Osteoblast (primary cell): Measurements from ENCODE around the gene POC1B. TPM values are rescaled to one million over a fixed set of nuclear protein-coding genes. Genes with fewer than 3 reads are reported as not detected.
A peak's percentile ranks its signal among the peaks of the same experiment; 100 is the strongest.

Source experiments
- DNase-seq: peaks from one replicate; pipeline ENCODE4 v3.0.0; 2011; ENCODE audit warnings: low spot score, mixed read lengths; ENCODE audit not compliant: insufficient read length; ENCODE audit errors: missing footprints
- H2AFZ ChIP-seq: 2 replicates; pipeline ENCODE4 v1.6.0; 2011; ENCODE audit warnings: mild to moderate bottlenecking, low read length
- H3K27ac ChIP-seq: 2 replicates; pipeline ENCODE4 v1.5.1; 2011; ENCODE audit warnings: mild to moderate bottlenecking, low read depth, low read length, moderate library complexity
- H3K27me3 ChIP-seq: 2 replicates; pipeline ENCODE4 v1.6.0; 2012; ENCODE audit warnings: mild to moderate bottlenecking, control low read depth, inconsistent platforms, low read length, moderate library complexity; ENCODE audit not compliant: insufficient read depth
- H3K36me3 ChIP-seq: 2 replicates; pipeline ENCODE4 v1.5.1; 2011; ENCODE audit warnings: mild to moderate bottlenecking, low read length, control low read depth, moderate library complexity; ENCODE audit not compliant: insufficient read depth
- H3K4me1 ChIP-seq: 2 replicates; pipeline ENCODE4 v1.5.1; 2011; ENCODE audit warnings: mild to moderate bottlenecking, low read length, control low read depth, moderate library complexity; ENCODE audit not compliant: insufficient read depth
- H3K4me2 ChIP-seq: 2 replicates; pipeline ENCODE4 v1.6.0; 2011; ENCODE audit warnings: mild to moderate bottlenecking, low read length; ENCODE audit not compliant: insufficient read depth
- H3K4me3 ChIP-seq: fragments of 200-600 bp; sonication (generic); 3 replicates; pipeline ENCODE4 v1.5.1; 2012; ENCODE audit warnings: mild to moderate bottlenecking, low read length, inconsistent platforms; ENCODE audit not compliant: insufficient read depth
- H3K79me2 ChIP-seq: 2 replicates; pipeline ENCODE4 v1.6.0; 2012; ENCODE audit warnings: mild to moderate bottlenecking, low read length, control low read depth, inconsistent platforms; ENCODE audit not compliant: insufficient read depth
- H3K9me3 ChIP-seq: 2 replicates; pipeline ENCODE4 v1.5.1; 2011; ENCODE audit warnings: low read depth, low read length, control low read depth
- H4K20me1 ChIP-seq: 2 replicates; pipeline ENCODE4 v1.6.0; 2012; ENCODE audit warnings: mild to moderate bottlenecking, low read length, control low read depth; ENCODE audit not compliant: insufficient read depth
- total RNA-seq: library from RNA; depleted of rRNA; stranded (reverse); fragments of >200 nt; gene quantifications from 2 replicates; pipeline ENCODE4 v1.2.3, GENCODE V29; 2012
- TF ChIP-seq, protein P1 (sequence below): IDR thresholded peaks from 2 replicates; pipeline ENCODE4 v1.5.1; 2011; ENCODE audit warnings: mild to moderate bottlenecking, low read depth, low read length, moderate library complexity; ENCODE audit errors: extremely low read depth

POC1B gene
- total RNA-seq, 1 donor: 10.9 TPM

DNA sequence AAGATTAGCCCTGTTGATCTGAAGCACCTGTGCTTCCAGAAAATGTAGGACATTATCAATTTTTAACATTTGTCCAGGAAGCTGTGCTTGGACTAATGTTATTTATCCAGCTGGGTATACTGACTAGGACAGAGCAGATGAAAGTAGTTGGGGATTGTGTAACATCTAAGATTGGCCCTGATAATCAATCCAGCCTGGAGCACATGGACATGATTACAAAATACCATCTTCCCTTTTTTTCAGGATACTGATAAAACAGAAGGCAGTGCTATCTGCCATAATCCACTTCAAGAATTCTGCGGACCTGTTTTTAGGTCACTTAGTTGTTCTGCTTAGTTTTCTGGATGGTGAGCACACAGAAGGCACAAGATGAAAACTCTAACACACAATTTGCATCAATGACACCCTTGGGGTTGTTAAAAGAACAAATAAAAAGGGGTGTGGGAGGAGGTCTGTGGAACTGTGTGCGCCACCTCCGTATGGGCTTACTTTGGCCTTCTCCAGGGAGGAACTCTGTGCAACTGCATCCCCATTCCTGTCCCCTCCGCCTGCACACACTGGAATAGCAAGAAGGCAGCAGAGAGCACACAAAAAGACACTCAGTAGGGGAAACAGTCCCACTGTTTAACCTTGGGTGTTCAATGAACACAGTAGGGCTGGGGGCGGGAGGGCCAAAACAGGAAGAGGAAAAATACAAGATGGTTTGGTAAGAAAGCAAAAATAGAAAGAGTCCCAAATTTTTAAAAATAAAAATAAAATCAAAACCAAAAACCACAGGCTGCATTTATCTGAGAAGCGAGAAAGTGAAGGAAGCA, 142.4 kb downstream of the POC1B start:
- no peak for DNase-seq
- Histone ChIP-seq H2AFZ (peak overlapping the region; percentile 13), H3K27ac (peak overlapping the region; percentile 68)

DNA sequence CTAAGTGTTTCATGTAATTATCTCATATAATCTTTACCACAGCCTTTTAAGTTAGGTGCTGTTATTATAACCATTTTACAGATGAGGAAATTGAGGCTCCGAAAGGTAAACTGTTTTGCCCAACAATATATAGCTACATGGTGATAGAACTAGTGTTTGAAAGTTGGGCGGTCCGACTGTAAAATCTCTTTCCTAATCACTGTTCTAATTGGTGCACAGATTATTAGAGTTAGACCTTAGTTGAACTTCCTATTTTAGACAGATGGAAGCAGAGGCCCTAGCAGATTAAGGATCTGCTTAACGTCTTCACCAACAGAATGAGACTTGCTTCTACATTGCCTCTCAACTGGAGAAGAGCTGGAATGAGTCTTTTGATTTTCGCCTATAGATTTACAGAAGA, 143.5 kb downstream of the POC1B start:
- Histone ChIP-seq H3K4me1 (peaks cover 18% of the 10 kb centered on the region), H3K79me2 (no peaks in the 10 kb centered on the region), H3K27ac (no peak overlapping the region), H3K36me3 (no peaks in the 10 kb centered on the region), H4K20me1 (no peaks in the 10 kb centered on the region), H3K4me3 (no peak overlapping the region), H3K4me2 (no peak overlapping the region), H2AFZ (no peak overlapping the region), H3K9me3 (no peaks in the 10 kb centered on the region), H3K27me3 (no peaks in the 10 kb centered on the region)
- no peak for DNase-seq
- TF ChIP-seq, protein P1, sequence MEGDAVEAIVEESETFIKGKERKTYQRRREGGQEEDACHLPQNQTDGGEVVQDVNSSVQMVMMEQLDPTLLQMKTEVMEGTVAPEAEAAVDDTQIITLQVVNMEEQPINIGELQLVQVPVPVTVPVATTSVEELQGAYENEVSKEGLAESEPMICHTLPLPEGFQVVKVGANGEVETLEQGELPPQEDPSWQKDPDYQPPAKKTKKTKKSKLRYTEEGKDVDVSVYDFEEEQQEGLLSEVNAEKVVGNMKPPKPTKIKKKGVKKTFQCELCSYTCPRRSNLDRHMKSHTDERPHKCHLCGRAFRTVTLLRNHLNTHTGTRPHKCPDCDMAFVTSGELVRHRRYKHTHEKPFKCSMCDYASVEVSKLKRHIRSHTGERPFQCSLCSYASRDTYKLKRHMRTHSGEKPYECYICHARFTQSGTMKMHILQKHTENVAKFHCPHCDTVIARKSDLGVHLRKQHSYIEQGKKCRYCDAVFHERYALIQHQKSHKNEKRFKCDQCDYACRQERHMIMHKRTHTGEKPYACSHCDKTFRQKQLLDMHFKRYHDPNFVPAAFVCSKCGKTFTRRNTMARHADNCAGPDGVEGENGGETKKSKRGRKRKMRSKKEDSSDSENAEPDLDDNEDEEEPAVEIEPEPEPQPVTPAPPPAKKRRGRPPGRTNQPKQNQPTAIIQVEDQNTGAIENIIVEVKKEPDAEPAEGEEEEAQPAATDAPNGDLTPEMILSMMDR: no peak

More for the DNA sequence above, 142.4 kb downstream of the POC1B start:
- H3K36me3 ChIP-seq: no peaks in the 10 kb centered on the region
- peaks cover 18% of the 10 kb centered on the region for H3K4me1 ChIP-seq
- no peaks in the 10 kb centered on the region for H3K9me3 ChIP-seq
- no peaks in the 10 kb centered on the region for H3K27me3 ChIP-seq
- no peak overlapping the region for H3K4me3 ChIP-seq
- peak overlapping the region; percentile 15 for H3K4me2 ChIP-seq
- H4K20me1 ChIP-seq: no peaks in the 10 kb centered on the region
- TF ChIP-seq, protein P1: no peak
- no peaks in the 10 kb centered on the region for H3K79me2 ChIP-seq

DNA sequence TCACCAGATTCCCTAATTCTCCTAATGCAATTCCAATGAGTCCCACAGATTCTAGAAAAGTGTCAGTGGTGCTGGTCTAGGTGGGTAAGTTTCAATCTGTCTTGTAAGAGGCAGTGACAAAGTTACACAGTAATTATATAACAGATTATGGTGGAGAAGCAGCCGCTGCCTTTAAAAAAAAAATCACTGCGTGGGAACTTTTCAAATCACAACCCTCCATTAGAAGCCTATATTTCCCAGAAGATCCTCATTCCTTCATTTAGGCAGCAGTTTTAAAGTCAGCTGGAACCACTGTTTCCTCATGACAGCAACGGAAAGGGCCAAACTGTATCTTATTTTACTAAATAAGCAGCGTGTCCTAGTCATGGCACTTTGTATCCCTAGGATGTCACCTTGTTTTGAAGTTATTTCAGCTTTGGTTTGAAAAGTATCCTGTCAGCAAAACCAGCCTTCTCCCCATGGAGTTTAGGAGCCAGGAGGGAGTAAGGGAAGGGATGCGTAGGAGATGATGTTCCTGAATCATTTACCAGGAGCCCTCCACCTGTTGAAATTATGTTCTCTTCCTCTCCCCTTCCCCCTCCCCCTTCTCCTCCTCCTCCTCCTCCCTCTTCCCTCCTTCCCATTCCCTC, 145.9 kb downstream of the POC1B start:
- Histone ChIP-seq H4K20me1 (no peaks in the 10 kb centered on the region), H3K4me1 (peaks cover 29% of the 10 kb centered on the region), H3K79me2 (no peaks in the 10 kb centered on the region), H3K36me3 (no peaks in the 10 kb centered on the region), H3K9me3 (no peaks in the 10 kb centered on the region), H3K4me3 (no peak overlapping the region), H2AFZ (no peak overlapping the region), H3K27me3 (no peaks in the 10 kb centered on the region), H3K4me2 (no peak overlapping the region), H3K27ac (no peak overlapping the region)
- no peak for DNase-seq
- TF ChIP-seq, protein P1: no peak

DNA sequence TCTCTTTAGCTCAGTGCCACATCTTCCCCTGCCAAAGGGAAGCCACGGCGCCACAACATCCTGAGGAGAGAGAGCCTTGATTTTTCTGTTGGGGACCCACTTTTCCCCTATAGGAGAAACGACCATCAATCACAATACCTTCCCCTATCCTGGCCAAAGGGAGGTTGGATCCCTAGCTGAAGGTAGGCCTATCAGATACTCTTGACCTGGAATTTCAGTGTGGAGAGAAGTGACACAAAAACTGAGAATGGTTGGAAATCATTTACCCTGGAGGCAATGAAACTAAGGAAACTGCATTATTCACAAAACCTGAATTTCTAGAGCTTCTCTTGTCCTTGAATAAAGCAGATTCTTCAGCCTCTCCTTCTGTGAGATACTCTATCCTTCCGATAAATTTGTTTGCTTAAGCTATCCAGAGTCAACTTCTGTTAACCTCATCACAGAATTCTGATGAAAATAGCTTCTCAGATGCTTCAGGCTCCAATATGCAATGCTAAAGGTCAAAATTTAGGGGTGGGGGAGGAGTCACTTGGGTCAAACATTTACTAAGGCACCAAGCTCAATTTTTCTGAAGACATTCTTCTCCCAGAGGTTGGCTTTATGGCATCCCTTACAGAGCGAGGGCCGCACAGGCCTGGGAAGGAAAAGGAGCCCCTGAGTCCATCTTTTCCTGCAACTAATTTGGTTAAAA, 146.6 kb downstream of the POC1B start:
- no peaks in the 10 kb centered on the region for H3K36me3 ChIP-seq
- peaks cover 29% of the 10 kb centered on the region for H3K4me1 ChIP-seq
- no peaks in the 10 kb centered on the region for H3K9me3 ChIP-seq
- H3K27ac ChIP-seq: no peak overlapping the region
- no peak overlapping the region for H3K4me3 ChIP-seq
- TF ChIP-seq, protein P1: no peak
- H3K4me2 ChIP-seq: no peak overlapping the region
- H3K27me3 ChIP-seq: no peaks in the 10 kb centered on the region
- no peaks in the 10 kb centered on the region for H4K20me1 ChIP-seq
- H2AFZ ChIP-seq: no peak overlapping the region
- H3K79me2 ChIP-seq: no peaks in the 10 kb centered on the region
- DNase-seq: no peak
